ENCODE data around the gene NCDN.

GRCh38 chr1:35594005-35594760 is 36.6 kb downstream of the NCDN start:
- TF ChIP-seq CTCF (IDR thresholded peaks at IDR 0.05) (no peak), TEAD4 (CRISPR knock-in tag; IDR thresholded peaks at IDR 0.05) (no peak), PRDM15 (CRISPR knock-in tag; IDR thresholded peaks at IDR 0.05) (no peak), ATF3 (CRISPR knock-in tag; conservative IDR thresholded peaks at IDR 0.05) (no peak), RELA (CRISPR knock-in tag; IDR thresholded peaks at IDR 0.05; ENCODE audit: borderline replicate concordance) (no peak)
- TF ChIP-seq, protein P1, sequence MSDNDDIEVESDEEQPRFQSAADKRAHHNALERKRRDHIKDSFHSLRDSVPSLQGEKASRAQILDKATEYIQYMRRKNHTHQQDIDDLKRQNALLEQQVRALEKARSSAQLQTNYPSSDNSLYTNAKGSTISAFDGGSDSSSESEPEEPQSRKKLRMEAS (CRISPR knock-in tag; IDR thresholded peaks at IDR 0.05): no peak

Data from WTC11 (cell line).